PC-3 (cell line): ENCODE data around the gene ORAI2. TPM values are rescaled to one million over a fixed set of nuclear protein-coding genes. Genes with fewer than 3 reads are reported as not detected.
"Not testable (repeated sequence)": the region's sequence is repeated elsewhere in the genome, so short reads cannot be mapped to it uniquely, and the experiment has no call there.

Source experiments
- ATAC-seq: fragments of 200-7000 bp; cut with Tn5 transposase; 2 replicates; pipeline ENCODE4 v1.9.1; 2020; ENCODE audit warnings: mild to moderate bottlenecking, moderate library complexity
- BruUV-seq: library from RNA; stranded (reverse); fragments of 400-500 nt; replicated peaks from 2 replicates; lab custom pipeline; 2021; lab: Mats Ljungman, UMichigan
- CTCF ChIA-PET: fragments of 300-600 bp; sonication (Branson Sonifier 250); formaldehyde crosslinking; loops from one replicate; lab custom pipeline; 2022; ENCODE audit warnings: antibody characterized with exemption; lab: Charles Lee
- POLR2A ChIA-PET: fragments of 300-600 bp; sonication (Branson Sonifier 250); formaldehyde crosslinking; loops from one replicate; lab custom pipeline; 2022; ENCODE audit warnings: antibody characterized with exemption; ENCODE audit not compliant: unreplicated experiment; lab: Charles Lee
- DNase-seq: peaks from one replicate; pipeline ENCODE4 v3.0.0-alpha.2; 2015
- H2AFZ ChIP-seq: fragments of 300-600 bp; sonication (generic); 2 replicates; pipeline ENCODE4 v1.6.0; 2016; ENCODE audit warnings: antibody characterized with exemption, low read length
- H3F3A ChIP-seq: fragments of 300-600 bp; sonication (generic); one replicate; pipeline ENCODE4 v1.6.0; 2017; ENCODE audit warnings: antibody characterized with exemption, low read length, control low read depth, mild to moderate bottlenecking; ENCODE audit not compliant: unreplicated experiment
- H3K27ac ChIP-seq: fragments of 300-600 bp; sonication (generic); 2 replicates; pipeline ENCODE4 v1.5.1; 2016; ENCODE audit warnings: mild to moderate bottlenecking, low read length
- H3K27me3 ChIP-seq: fragments of 300-600 bp; sonication (generic); 2 replicates; pipeline ENCODE4 v1.6.1; 2016; ENCODE audit warnings: low read length, mixed read lengths
- H3K36me3 ChIP-seq: fragments of 300-600 bp; sonication (generic); 2 replicates; pipeline ENCODE4 v1.6.1; 2016; ENCODE audit warnings: low read depth, mixed run types, low read length, mixed read lengths
- H3K4me1 ChIP-seq: fragments of 300-600 bp; sonication (generic); 2 replicates; pipeline ENCODE4 v1.5.1; 2016; ENCODE audit warnings: low read length; ENCODE audit not compliant: insufficient read depth
- H3K4me2 ChIP-seq: fragments of 300-600 bp; sonication (generic); 2 replicates; pipeline ENCODE4 v1.6.0; 2016; ENCODE audit warnings: low read length
- H3K4me3 ChIP-seq: fragments of 300-600 bp; sonication (generic); 2 replicates; pipeline ENCODE4 v1.5.1; 2016; ENCODE audit warnings: mild to moderate bottlenecking, low read length, mixed read lengths
- H3K79me2 ChIP-seq: fragments of 300-600 bp; sonication (generic); 2 replicates; pipeline ENCODE4 v1.6.1; 2017; ENCODE audit warnings: low read length, mixed read lengths
- H3K9ac ChIP-seq: fragments of 300-600 bp; sonication (generic); 2 replicates; pipeline ENCODE4 v1.6.0; 2016; ENCODE audit warnings: mild to moderate bottlenecking, low read length
- H3K9me2 ChIP-seq: fragments of 300-600 bp; sonication (generic); replicated peaks from 2 replicates; pipeline ENCODE4 v1.6.1; 2016; ENCODE audit warnings: mixed run types, low read length, mixed read lengths
- H3K9me3 ChIP-seq: fragments of 300-600 bp; sonication (generic); 2 replicates; pipeline ENCODE4 v1.6.1; 2016; ENCODE audit warnings: low read length, mixed read lengths
- H4K20me1 ChIP-seq: fragments of 300-600 bp; sonication (generic); 2 replicates; pipeline ENCODE4 v1.6.1; 2016; ENCODE audit warnings: low read length, mixed read lengths
- EZH2 ChIP-seq: fragments of 300-600 bp; sonication (generic); IDR thresholded peaks from one replicate; pipeline ENCODE4 v1.6.1; 2017; ENCODE audit warnings: antibody characterized with exemption, mild to moderate bottlenecking, low read length; ENCODE audit not compliant: unreplicated experiment
- EZH2phosphoT487 ChIP-seq: fragments of 300-600 bp; sonication (generic); IDR thresholded peaks from 2 replicates; pipeline ENCODE4 v1.6.1; 2018; ENCODE audit warnings: mild to moderate bottlenecking, antibody characterized with exemption, low read length, borderline replicate concordance
- intact Hi-C: fragments of 100-400 bp; cut with micrococcal nuclease; formaldehyde crosslinking; loops from 2 replicates; pipeline ENCODE4 v1.9.0; 2023
- total RNA-seq: library from RNA; depleted of rRNA; stranded (reverse); fragments of >200 nt; gene quantifications from 2 replicates; pipeline ENCODE4 v1.2.3, GENCODE V29; 2014
- TF ChIP-seq, protein P1 (sequence below): fragments of 300-600 bp; sonication (generic); conservative IDR thresholded peaks from 2 replicates; pipeline ENCODE4 v1.5.1; 2017; ENCODE audit warnings: antibody characterized with exemption, low read depth, mild to moderate bottlenecking, low read length

Gene ORAI2
- total RNA-seq, 1 experiment from 2014 or later = 20.8 TPM

DNA sequence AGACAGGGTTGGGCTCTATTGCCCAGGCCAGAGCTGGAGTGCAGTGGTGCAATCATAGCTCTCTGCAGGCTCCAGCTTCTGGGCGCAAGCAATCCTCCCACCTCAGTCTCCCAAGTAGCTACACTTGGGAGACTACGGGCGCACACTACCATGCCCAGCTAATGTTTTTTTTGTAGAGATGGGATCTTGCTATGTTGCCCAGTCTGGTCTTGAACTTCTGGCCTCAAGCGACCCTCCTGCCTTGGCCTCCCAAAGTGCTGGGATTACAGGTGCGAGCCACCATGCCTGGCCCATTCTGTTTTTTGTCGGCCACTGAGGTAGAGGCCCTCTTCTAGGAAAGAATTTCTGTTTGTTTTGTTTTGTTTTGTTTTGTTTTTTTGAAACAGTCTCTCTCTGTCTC lies 19.1 kb downstream of the ORAI2 start:
- intact Hi-C loops = loop anchor here (5.0 kb wide), 2 partner anchors 40 to 55 kb away; partner anchors contain the start of gene PRKRIP1
- no TSS peak for BruUV-seq
- H3K27ac ChIP-seq = no peak overlapping the region
- no peaks in the 10 kb centered on the region for H3K9me3 ChIP-seq
- DNase-seq (no peak), ATAC-seq (no peak)
- TF ChIP-seq EZH2 = no peak
- TF ChIP-seq, protein P1, sequence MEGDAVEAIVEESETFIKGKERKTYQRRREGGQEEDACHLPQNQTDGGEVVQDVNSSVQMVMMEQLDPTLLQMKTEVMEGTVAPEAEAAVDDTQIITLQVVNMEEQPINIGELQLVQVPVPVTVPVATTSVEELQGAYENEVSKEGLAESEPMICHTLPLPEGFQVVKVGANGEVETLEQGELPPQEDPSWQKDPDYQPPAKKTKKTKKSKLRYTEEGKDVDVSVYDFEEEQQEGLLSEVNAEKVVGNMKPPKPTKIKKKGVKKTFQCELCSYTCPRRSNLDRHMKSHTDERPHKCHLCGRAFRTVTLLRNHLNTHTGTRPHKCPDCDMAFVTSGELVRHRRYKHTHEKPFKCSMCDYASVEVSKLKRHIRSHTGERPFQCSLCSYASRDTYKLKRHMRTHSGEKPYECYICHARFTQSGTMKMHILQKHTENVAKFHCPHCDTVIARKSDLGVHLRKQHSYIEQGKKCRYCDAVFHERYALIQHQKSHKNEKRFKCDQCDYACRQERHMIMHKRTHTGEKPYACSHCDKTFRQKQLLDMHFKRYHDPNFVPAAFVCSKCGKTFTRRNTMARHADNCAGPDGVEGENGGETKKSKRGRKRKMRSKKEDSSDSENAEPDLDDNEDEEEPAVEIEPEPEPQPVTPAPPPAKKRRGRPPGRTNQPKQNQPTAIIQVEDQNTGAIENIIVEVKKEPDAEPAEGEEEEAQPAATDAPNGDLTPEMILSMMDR = no peak
- TF ChIP-seq EZH2phosphoT487 = no peak
- no peak overlapping the region for H2AFZ ChIP-seq
- no peak overlapping the region for H3K4me2 ChIP-seq
- peaks cover 11% of the 10 kb centered on the region; the same call in 1 of the 2 replicates for H3K4me1 ChIP-seq
- H3K27me3 ChIP-seq = no peaks in the 10 kb centered on the region
- POLR2A ChIA-PET = no interaction called here
- 0 out of 2 replicates have a peak, but pooled peaks cover 3% of the 10 kb centered on the region for H3K36me3 ChIP-seq
- no peak overlapping the region for H3K9ac ChIP-seq
- H3K79me2 ChIP-seq = no peaks in the 10 kb centered on the region
- no peak overlapping the region for H3K4me3 ChIP-seq
- no peaks in the 10 kb centered on the region for H4K20me1 ChIP-seq
- H3K9me2 ChIP-seq = no peaks in the 10 kb centered on the region
- CTCF ChIA-PET = interaction anchor here (0.6 kb wide), 1 partner anchor 11 kb away, joined by 7 read pairs; no protein-coding TSS in a partner anchor
- H3F3A ChIP-seq = no peaks in the 10 kb centered on the region

GRCh38 chr7:102453319-102453718 lies 19.9 kb downstream of the ORAI2 start:
- intact Hi-C loops = loop anchor here (5.0 kb wide), 2 partner anchors 41 to 56 kb away; partner anchors contain the start of gene PRKRIP1
- ChIA-PET CTCF (no interaction called here), POLR2A (no interaction called here)
- H3K4me1 ChIP-seq = peaks cover 6% of the 10 kb centered on the region; the same call in 1 of the 2 replicates
- no peaks in the 10 kb centered on the region for H3K27me3 ChIP-seq
- H3K9me3 ChIP-seq = no peaks in the 10 kb centered on the region
- no peaks in the 10 kb centered on the region for H4K20me1 ChIP-seq
- no peak for TF ChIP-seq EZH2phosphoT487
- TF ChIP-seq, protein P1 = no peak
- TF ChIP-seq EZH2 = no peak
- no TSS peak for BruUV-seq
- H3K79me2 ChIP-seq = no peaks in the 10 kb centered on the region
- H3K9ac ChIP-seq = no peak overlapping the region
- ATAC-seq = no peak
- H2AFZ ChIP-seq = no peak overlapping the region
- H3K4me3 ChIP-seq = no peak overlapping the region
- 0 out of 2 replicates have a peak, but pooled peaks cover 3% of the 10 kb centered on the region for H3K36me3 ChIP-seq
- no peak overlapping the region for H3K4me2 ChIP-seq
- no peak for DNase-seq
- no peak overlapping the region for H3K27ac ChIP-seq
- no peaks in the 10 kb centered on the region for H3K9me2 ChIP-seq
- no peaks in the 10 kb centered on the region for H3F3A ChIP-seq

DNA sequence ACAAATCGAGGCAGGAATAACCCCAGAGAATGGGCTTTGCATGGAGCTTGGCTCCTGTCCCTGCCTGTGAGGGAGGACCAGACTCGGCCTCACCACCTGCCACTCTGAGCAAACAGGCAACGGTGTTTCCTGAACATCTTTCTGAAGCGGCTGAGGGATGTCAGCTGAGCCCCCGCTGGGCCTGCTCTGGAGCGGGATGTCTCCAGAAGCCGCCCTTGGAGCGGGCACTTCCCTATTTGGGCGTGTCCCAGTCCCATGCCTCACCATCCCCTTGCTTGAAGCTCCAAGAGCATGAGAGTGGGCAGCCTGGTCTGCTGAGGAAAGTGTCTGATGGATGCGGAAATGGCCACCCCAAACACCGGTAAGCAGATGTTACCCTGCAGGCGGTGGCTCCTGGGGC lies 21.1 kb downstream of the ORAI2 start:
- no peak overlapping the region for H2AFZ ChIP-seq
- no peaks in the 10 kb centered on the region for H3K27me3 ChIP-seq
- H3K9ac ChIP-seq = no peak overlapping the region
- H3K9me3 ChIP-seq = no peaks in the 10 kb centered on the region
- intact Hi-C loops = loop anchor here (5.0 kb wide), 2 partner anchors 42 to 57 kb away; partner anchors contain the start of gene PRKRIP1
- no peaks in the 10 kb centered on the region for H3K79me2 ChIP-seq
- ATAC-seq (no peak), DNase-seq (no peak)
- ChIA-PET CTCF (no interaction called here), POLR2A (no interaction called here)
- H3K4me3 ChIP-seq = no peak overlapping the region
- no peak overlapping the region for H3K27ac ChIP-seq
- H3K36me3 ChIP-seq = 0 out of 2 replicates have a peak, but pooled peaks cover 3% of the 10 kb centered on the region
- no peaks in the 10 kb centered on the region for H3F3A ChIP-seq
- no TSS peak for BruUV-seq
- no peak overlapping the region for H3K4me2 ChIP-seq
- TF ChIP-seq EZH2 = no peak
- TF ChIP-seq, protein P1 = no peak
- no peak for TF ChIP-seq EZH2phosphoT487
- H4K20me1 ChIP-seq = no peaks in the 10 kb centered on the region
- H3K9me2 ChIP-seq = no peaks in the 10 kb centered on the region
- peaks cover 6% of the 10 kb centered on the region; the same call in 1 of the 2 replicates for H3K4me1 ChIP-seq

DNA sequence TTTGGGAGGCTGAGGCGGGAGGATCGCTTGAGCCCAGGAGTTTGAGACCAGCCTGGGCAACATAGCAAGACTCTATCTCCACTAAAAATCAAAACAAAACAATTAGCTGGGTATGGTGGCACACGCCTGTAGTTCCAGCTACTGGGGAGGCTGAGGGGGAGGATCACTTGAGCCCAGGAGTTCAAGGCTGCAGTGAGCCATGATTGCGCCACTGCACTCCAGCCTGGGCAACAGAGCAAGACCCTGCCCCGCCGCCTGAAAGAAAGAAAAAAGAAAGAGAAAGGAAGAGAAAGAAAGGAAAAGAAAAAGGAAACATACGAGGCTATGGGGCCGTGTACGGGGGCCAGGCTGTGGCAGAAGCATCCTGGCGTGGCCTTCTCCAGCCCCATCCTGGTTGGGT lies 21.6 kb downstream of the ORAI2 start:
- H4K20me1 ChIP-seq, H3K27ac ChIP-seq, H3K4me3 ChIP-seq, H3K4me2 ChIP-seq, H3F3A ChIP-seq, H3K4me1 ChIP-seq, H3K9ac ChIP-seq, POLR2A ChIA-PET, BruUV-seq, H3K79me2 ChIP-seq, ATAC-seq, CTCF ChIA-PET, H3K9me2 ChIP-seq, H3K36me3 ChIP-seq, H2AFZ ChIP-seq, H3K9me3 ChIP-seq, H3K27me3 ChIP-seq, DNase-seq: not testable (repeated sequence)
- intact Hi-C loops = loop anchor here (5.0 kb wide), 2 partner anchors 43 to 58 kb away; partner anchors contain the start of gene PRKRIP1
